GM04504 (cell line): ENCODE results near the gene KRIT1.
"Not testable (repeated sequence)": the region's sequence is repeated elsewhere in the genome, so short reads cannot be mapped to it uniquely, and the experiment has no call there.

ENCODE experiments used
- DNase-seq: peaks from one replicate; pipeline ENCODE4 v3.0.0-alpha.2; 2012; ENCODE audit warnings: low read depth

Gene KRIT1

GRCh38 chr7:92245487-92246359 lies at the start of gene KRIT1, which contains the start of gene ANKIB1:
Gene KRIT1 (minus strand): TSS chr7:92245914. CDS start chr7:92242135, 3,779 bp downstream.
Gene ANKIB1 (plus strand): TSS chr7:92245974. CDS start chr7:92294979, 49,005 bp downstream.
- peak; percentile 52 for DNase-seq

- no peak for DNase-seq
These were observed 49.7 kb upstream of the KRIT1 start for GRCh38 chr7:92295391-92295790.

GRCh38 chr7:92293896-92294590 lies 48.3 kb upstream of the KRIT1 start:
- DNase-seq, result no peak

GRCh38 chr7:92292981-92293380 lies 47.3 kb upstream of the KRIT1 start:
- no peak for DNase-seq

DNA sequence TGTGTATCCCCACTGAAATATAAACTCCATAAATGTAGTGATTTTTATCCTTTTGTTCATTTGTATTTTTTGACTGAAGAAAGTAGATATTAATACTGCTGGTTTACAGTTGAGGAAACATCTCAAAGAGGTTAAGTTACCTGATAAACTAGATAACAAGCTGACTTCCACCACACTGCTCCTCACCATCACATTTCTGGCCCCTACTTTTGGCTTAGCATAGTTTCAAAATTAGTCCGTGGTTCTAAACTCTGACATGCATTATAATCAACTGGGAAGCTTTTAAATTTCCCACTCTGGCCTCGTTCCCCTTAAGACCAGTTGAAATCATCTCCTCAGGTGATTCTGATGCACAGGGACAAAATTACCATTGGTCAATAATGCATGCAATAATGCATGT lies 43.6 kb upstream of the KRIT1 start:
- DNase-seq, result no peak

DNA sequence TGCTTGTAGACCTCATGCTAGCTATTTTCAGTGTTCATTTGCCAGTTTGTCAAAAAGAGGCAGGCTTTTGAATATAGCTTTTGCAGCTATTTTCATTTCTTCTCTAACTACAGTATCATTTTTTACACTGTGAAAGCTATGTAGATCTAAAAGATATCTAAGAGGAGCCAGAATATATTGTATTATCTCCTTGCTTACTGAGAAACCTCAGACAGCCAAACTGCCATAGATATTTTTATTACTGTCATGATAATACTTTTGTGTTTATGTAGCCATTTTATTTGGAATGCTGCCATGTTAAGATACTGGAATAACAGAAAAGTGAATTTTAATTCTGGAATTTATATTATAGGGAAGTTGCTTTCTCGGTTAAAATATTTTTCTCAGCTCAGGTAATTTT lies 37.2 kb upstream of the KRIT1 start:
- DNase-seq, result no peak

DNA sequence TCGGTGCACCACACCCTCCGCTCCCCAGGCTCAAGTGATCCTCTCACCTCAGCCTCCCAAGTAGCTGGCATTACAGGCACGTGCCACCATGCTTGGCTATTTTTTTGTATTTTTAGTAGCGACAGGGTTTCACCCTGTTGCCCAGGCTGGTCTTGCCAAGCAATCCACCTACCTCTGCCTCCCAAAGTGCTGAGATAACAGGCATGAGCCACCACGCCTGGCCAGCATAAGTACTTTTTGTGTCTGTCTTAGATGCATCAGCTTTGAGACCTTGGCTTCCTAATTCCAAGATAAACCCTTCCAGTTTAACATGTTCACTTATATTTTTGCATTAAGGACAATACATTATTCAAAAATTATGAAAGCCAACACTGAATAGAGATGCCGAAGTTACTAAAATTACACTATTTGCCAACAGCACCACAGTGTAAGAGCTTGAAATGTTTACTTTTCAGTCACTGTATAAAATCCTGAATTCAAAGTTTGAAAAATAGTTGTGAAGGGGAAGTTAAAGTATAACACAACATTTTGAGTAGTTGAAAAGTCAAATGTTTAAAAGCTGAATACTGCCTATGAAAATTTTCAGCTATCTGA lies 36.6 kb upstream of the KRIT1 start:
- DNase-seq, result no peak

DNA sequence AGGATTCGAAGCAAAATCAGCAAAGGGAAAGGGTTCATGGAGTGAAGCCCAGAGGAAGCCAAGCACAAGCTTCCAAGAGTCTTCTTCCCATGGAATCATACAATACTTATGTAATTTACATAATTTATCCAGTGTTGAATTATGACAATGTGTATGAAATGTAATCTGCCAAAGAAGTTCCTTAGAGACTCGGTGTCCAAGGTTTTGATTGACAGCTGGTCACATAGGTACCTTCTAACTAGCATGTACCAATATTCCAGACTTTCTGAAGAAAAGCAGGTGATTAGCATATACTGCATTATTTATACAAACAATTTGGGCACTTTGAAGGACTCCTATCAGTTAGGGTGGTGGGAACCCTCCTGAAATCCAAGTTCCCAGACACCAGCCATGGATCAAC lies 35.3 kb upstream of the KRIT1 start:
- DNase-seq, result no peak

- no peak for DNase-seq
These were observed 33.8 kb upstream of the KRIT1 start for GRCh38 chr7:92279396-92280031.

GRCh38 chr7:92276460-92276864 lies 30.7 kb upstream of the KRIT1 start:
- no peak for DNase-seq

DNA sequence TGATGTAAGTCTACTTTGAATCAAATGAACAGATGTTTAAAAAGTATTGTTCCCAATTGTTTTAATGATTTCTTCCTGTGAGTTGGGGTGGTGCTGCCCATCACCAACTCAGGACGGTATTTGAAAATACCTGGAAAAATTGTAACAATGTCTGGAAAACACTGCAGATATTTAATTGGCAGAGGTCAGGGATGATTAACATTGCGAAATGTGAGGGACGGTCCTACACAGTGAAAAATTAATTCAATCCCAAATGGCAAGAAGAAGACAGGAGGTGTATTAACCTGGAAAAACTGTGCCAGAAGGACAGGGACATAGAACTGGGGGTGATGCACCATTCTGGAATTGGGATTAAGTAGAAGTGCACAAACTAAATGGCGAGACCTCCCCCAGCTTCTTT lies 29.6 kb upstream of the KRIT1 start:
- DNase-seq, result no peak

- DNase-seq, result no peak
These were observed 23.2 kb upstream of the KRIT1 start for GRCh38 chr7:92268921-92269320.

DNA sequence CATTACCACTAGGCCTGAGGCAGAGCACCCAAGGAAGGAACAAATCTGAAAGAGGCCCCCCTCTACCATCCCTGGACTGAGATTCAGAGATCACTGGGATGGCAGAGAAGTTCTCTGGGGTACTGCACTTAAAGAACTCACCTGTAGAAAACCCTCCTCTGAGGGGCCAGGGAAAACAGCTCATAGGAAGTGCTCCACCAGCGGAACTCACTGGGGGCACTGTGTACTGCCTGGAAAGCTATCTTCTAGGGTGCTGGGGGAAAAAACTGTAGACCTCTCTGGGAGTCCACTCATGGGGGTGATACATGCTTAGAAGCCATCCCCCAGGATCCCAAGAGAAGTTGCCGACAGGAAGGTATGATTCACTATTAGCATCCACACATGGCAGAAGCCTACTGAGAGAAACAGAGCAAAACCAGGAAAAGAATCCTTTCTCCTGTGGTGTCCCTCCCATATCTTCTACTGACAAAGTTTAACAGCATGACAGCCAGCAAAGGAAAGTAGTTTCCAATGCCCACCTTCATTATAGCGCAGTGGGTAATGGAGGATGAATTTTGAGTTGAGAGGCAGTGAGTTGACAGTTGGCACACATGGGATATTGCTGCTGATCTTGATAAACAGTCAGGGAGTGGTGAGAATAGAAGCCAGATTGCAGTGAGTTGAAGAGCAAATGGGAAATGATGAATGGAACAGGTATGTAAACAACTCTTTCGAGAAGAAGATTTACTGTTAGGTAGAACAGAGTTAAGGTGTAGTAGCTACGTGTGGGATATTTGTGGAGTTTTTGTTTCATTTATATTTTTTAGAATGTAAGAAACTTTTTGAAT lies 20.9 kb upstream of the KRIT1 start:
- no peak for DNase-seq

- DNase-seq, result no peak
These were observed 14.6 kb upstream of the KRIT1 start for GRCh38 chr7:92260248-92260781.

DNA sequence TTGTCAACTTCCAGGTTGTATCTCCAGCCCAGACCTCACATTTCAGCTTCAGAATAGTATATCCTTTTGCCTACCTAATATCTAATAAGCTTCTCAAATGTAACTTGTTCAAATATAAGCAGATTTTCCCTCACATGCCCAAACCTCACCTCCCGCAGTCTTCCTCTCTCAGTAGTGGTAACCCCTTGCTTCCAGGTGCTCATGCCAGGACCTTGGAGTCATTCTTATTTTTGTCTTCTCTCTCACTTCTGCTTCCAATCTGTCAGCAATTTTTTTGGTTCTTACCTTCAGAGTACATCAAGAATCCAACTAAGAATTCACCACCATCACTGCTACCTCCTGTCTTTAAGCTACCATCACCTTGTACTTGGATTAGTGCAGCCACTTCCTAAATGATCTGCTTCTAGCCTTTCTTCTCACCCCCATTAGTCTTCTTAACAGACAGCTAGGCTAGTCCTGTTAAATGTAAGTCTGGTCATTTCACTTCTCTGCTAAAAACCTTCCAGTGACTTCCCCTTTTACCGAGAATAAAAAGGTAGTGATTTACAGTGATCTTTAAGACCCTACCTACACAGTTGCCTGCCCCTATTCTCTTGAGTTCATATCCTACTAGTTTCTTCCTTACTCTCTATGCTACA lies 14.0 kb upstream of the KRIT1 start:
- no peak for DNase-seq

- DNase-seq, result no peak
These were observed 13.3 kb upstream of the KRIT1 start for GRCh38 chr7:92259062-92259461.

- peak; percentile 76 for DNase-seq
These were observed 9.6 kb upstream of the KRIT1 start for GRCh38 chr7:92255308-92255707.

GRCh38 chr7:92254800-92255199 lies 9.1 kb upstream of the KRIT1 start:
- DNase-seq, result not testable (repeated sequence)

DNA sequence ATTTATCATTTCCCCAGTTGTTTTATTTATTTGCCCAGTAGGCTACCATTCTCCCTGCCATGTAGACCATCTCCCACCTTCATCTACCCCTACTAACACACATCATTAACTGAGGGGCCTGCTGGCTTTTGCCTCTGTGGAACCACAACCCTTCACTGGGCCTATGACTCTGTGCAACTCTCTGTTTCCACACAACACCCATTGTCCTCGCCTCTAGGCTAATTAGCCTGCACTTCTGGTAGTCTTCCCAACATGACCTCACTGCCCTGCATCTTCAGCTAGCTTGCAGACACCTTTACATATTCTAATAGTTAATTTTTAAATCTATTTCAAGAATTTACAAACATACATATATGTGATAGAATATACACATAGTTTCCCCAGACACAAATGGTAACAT lies 7.5 kb upstream of the KRIT1 start:
- DNase-seq, result no peak

- no peak for DNase-seq
These were observed 5.5 kb upstream of the KRIT1 start for GRCh38 chr7:92251181-92251580.

- DNase-seq, result no peak
These were observed 4.9 kb upstream of the KRIT1 start for GRCh38 chr7:92250603-92251002.
